CD4-positive, alpha-beta T cell treated with Interleukin-10 for 1 hour (primary cell): Measurements from ENCODE around the gene VSTM1.
"Not testable (repeated sequence)": the region's sequence is repeated elsewhere in the genome, so short reads cannot be mapped to it uniquely, and the experiment has no call there.

Experiments used
- DNase-seq: peaks from one replicate; pipeline ENCODE4 v3.0.0-alpha.2; 2020

Gene VSTM1, protein sequence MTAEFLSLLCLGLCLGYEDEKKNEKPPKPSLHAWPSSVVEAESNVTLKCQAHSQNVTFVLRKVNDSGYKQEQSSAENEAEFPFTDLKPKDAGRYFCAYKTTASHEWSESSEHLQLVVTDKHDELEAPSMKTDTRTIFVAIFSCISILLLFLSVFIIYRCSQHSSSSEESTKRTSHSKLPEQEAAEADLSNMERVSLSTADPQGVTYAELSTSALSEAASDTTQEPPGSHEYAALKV

DNA sequence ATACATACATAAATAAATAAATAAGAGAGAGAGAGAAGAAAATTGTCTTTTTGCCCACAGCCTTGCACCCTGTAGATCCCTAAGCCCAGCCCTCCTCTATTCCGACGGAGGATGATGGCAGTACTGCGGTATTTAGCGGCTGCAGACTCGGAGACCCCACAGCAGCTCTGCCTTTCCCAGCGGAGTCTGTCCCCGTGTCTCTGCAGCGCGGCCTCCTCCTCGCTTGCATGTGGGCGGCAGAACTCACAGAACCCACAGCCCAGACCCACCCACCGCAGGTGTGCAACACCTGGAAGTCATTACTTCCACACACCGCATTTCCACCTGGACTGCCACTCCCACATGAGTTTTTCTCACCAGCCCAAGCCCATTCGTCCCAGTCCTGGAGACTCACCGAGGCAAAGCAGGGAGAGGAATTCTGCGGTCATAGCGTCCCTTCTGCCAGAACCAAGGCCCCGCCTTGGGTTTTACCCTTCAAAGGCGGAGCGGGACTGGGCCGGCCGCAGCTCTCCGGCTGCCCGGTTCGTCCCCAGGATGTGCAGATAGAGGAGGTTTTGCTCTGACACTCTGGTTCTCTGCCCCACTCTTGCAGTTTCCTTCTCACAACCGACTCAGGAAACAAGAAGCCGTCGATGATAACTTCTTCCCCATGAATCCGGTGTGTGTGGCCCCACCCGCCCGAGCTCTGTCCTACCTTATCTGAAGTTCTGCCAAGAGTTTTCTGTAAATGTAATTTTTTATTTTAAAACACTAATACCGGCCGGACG is at the start of gene VSTM1:
TSS of gene VSTM1 (minus strand) at position 548 of the 767 bp plus-strand sequence. CDS start at position 428, 120 bp downstream.
- no peak for DNase-seq

DNA sequence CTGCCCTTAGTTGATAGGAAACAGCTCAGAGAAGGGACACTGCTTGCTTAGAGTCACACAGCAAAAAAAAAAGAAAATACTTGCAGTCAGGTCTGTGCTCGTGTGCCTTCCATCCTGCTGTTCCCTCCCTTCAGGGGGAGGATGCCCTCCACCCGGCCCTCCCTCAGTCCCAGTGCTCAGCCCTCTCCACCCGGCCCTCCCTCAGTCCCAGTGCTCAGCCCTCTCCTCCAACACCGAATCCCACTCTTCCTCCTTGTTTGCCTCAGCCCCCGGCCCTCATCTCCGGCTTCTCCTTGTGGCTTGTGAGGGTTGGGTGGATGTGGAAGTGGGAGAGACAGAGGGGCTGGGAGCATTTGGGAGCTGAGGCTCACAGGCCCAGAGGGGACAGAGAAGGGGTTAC is 46.0 kb upstream of the VSTM1 start:
- DNase-seq, result no peak

DNA sequence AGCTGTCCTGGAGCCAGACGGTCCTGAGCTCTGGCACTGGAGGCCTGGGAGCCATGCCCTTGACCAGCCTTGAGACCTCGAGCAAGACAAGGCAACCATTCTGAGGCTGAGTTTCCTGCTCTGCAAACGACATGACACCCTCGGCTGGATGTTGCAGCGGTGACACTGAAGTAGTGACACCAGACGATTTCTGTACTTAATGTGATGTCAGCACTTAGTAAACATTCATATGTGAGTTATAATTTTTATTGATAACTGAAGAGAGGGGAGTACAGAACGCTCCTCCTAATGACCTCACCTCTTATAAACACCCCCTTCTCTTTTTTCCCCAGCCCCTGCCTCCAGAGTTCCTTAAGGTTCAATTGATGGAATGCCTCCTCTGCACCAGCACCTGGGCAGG is 44.8 kb upstream of the VSTM1 start:
- no peak for DNase-seq

DNA sequence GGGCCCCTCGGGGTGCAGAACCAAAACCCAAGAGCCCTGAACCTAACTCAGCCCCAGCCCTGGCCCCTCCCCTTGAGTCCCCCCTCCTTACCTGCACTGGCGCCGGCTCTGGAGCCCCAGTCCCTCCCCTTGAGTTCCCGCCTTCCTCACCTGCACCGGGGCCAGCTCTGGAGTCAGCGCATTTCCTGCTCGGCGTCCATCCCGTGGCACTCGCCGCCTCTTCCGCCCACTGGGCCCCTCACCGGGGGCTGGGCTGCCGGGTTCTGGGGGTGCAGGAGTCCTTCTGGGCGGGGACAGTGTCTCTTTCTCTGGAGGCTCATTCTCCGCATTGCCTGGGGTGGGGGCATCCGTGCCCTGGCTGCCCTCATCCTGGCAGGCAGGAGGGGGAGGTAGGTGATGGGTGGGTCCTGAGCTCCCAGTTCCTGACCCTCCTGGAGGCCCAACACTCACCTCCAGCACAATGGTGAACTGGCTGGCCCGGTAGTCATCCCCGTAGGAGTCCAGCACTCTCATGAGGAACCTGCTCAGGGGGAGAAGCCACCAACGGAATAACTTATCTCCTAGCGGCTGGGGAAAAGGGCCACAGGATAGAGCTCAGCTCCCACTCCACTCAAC is 44.3 kb upstream of the VSTM1 start:
- no peak for DNase-seq

DNA sequence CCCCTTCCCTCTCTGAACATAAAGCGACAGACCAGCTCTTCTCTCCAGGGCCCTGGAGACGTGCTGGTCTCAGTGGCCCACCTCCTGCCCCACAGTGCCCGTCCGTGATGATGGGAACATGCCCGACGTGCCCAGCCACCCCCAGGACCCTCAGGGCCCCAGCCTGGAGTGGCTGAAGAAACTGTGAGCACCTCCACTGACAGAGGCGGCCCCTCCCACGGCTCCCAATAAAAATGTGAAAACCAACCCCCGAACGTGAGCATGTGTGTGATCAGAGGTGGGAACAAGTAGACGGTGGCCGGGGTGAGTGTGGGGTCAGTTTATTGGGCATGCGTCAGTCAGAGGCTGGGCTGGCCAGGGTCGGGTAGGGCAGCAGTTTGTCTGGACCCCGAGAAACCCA is 43.0 kb upstream of the VSTM1 start:
- DNase-seq, result no peak

DNA sequence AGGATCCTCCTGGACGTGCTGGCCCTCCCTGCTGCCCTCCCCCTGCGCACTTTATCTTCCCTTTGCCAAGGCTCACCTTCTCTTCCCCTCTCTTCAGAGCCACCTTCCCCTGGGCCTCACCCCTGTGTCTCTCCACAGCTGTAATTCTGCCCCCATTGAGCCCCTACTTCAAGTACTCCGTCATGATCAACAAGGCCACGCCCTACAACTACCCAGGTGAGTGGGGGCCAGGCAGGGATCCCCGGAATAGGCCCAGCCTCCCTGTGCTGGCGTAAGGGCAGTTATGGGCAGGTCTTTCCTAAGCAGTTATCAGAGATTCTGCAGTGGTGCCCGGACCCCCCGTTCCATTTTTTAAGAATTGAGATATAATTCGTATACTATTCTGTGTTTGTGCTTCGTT is 42.1 kb upstream of the VSTM1 start:
- no peak for DNase-seq

DNA sequence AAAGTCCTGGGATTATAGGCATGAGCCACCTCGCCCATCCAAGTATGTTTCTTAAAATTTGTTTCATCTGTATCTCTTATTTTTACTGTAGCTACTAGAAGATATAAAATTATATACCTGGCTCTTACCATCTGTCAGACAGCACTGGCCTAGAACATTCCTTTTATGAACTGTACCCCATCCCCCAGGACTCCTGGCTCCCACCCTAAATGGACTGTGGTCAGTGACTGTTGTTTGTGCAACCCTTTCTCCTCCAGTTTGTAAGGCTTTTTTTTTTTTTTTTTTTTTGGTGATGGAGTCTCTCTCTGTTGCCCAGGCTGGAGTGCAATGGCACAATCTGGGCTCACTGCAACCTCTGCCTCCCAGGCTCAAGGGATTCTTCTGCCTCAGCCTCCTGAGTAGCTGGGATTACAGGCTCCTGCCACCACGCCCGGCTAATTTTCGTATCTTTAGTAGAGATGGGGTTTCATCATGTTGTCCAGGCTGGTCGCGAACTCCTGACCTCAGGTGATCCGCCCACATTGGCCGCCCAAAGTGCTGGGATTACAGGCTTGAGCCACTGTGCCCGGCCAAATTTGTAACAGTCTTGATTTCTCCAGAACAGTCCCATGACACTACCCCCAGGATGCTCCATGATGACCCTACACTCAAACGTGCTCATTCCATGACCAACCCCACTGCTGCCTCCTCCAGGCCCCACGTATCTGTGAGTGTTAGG is 41.5 kb upstream of the VSTM1 start:
- no peak for DNase-seq

DNA sequence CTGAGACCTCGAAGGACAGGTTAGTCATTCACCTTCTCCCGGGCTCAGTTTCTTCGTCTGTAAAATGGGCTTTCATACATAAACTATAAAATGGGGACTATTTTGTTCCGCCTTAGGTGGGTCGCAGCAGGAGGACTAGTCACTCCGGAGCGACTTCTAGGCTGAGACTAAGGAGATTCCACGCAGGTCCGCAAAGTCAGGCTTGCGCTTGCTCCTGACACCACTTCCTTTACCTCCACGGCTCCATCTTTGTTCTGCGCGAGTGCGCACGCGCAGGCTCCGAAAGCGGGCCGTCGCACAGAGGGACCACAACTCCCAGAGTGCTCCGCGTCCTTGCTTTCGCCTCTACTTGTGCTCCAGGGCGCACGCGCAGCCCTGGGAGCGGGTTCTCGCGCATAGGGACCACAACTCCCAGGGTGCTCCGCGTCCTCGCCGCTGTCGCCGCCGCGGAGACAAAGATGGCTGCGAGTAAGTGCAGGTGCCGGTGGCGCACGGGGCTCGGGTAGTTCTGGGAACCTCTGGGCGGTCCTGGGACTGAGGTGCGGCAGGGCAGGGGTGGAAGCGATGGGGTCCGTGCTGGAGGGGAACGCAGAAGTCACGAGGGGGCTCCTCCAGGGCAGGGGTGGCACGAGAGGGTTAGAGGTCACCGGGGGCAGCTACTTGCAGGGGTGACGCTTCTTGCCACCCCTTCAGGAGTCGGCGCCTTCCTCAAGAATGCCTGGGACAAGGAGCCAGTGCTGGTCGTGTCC is 38.9 kb upstream of the VSTM1 start, which contains the start of gene NDUFA3:
TSS of gene NDUFA3 (plus strand) at position 435 of the 749 bp plus-strand sequence. CDS start at position 459, 24 bp downstream.
- peak; percentile 99 for DNase-seq

DNA sequence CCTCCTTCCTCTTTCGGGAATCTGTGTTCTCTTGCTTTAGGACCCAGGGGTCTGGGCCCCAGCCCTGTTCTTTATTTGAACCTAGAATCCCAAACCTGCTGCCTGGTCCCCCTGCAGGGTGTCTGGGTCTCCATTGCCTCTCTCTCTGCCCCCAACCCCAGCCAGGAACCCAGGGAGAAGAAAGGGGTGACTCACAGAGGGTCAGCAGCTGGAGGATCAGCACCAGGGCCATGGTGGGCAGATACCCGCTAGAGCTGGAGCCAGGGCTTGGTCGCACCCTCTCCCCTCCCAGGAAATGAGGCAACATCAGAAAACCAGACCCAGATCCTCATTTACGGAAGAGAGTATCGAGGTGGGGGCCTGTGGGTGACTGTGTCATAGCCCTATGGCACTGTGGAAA is 36.9 kb upstream of the VSTM1 start, which contains the start of gene OSCAR:
TSS of gene OSCAR (minus strand) at position 243 of the 400 bp plus-strand sequence. CDS start at position 232, 11 bp downstream.
- DNase-seq, result no peak

DNA sequence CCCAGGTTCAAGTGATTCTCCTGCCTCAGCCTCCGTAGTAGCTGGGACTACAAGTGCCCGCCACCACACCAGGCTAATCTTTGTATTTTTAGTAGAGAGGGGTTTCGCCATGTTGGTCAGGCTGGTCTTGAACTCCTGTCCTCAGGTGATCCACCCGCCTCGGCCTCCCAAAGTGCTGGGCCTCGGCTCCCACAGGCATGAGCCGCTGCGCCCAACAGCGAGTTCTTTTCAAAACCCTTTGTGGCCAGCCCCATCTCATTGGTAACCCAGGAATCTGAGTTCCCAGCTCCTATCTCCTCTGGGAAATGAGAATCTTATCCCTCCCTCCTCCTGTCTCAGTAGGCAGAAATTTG is 36.2 kb upstream of the VSTM1 start:
- DNase-seq, result not testable (repeated sequence)

DNA sequence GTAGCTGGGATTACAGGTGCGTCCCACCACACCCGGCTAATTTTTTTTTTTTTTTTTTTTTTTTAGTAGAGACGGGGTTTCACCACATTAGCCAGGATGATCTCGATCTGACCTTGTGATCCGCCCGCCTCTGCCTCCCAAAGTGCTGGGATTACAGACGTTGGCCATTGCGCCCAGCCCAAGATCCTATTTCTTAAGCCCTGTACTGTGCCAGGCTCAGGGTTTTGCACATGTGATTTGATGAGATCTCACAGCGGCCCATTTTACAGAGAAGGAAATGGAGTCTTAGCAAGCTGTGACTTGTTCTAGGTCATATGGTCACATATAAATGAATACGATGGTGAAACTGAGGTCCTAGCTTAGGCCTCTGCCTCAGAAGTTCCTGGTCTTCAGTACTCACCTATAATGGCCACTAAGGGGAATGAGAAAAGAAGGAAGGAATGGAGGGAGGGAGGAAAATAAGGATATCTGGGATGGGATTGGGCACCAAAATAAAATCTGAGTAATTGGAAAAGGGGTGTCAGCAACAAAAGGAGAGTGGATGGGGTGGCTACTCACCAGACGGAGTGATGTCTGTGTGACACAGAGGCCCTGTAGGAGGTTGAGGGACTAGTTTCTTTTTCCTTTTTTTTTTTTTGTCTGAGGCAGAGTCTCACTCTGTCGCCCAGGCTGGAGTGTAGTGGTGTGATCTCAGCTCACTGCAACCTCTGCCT is 35.6 kb upstream of the VSTM1 start:
- no peak for DNase-seq

DNA sequence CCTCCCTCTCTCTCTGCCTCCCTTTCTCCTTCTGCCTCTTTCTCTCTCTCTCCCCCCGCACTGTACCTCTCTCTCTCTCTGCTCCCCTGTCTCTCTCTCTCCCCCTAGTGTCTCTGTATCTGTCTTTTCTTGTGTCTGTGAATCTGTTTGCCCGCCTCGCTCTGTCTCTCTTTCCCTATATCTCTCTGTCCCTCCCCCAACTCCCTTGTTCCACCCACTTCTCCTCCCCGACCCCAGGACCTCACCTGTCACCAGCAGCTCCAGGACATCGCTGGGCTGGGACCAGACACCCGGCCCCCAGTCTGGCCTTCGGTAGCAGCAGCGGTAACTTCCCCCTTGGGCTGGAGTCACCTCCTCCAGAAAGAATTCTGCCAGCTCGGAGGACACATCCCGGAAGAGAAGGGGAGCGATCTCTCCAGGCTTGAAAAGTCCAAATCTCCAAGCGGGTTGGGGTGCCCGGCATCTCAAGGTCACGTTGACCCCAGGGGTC is 33.0 kb upstream of the VSTM1 start:
- DNase-seq, result peak; percentile 59

DNA sequence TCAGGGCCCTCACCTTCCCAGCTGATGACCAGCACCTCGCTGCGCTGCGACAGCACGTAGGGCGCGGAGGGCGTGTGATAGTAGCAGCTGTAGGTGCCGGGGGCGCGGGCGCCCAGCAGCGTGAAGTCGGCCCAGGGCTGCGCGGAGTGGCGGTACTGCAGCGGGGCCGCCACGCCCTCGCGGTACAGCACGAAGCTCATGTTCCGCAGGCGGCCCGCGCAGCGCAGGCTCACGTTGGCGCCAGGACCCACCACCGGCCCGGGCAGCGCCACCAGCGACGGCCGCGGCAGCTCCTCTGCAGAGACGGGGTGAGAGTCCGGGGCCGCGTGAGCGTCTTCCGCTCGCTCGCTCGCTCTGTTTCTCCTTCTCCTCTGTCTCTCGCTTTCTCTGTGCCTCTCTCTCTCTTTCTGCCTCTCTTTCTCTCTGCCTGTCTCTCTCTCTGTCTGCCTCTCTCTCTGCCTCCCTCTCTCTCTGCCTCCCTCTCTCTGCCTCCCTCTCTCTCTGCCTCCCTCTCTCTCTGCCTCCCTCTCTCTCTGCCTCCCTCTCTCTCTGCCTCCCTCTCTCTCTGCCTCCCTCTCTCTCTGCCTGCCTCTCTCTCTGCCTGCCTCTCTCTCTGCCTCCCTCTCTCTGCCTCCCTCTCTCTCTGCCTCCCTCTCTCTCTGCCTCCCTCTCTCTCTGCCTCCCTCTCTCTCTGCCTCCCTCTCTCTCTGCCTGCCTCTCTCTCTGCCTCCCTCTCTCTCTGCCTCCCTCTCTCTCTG is 32.3 kb upstream of the VSTM1 start:
- DNase-seq, result peak; percentile 59

DNA sequence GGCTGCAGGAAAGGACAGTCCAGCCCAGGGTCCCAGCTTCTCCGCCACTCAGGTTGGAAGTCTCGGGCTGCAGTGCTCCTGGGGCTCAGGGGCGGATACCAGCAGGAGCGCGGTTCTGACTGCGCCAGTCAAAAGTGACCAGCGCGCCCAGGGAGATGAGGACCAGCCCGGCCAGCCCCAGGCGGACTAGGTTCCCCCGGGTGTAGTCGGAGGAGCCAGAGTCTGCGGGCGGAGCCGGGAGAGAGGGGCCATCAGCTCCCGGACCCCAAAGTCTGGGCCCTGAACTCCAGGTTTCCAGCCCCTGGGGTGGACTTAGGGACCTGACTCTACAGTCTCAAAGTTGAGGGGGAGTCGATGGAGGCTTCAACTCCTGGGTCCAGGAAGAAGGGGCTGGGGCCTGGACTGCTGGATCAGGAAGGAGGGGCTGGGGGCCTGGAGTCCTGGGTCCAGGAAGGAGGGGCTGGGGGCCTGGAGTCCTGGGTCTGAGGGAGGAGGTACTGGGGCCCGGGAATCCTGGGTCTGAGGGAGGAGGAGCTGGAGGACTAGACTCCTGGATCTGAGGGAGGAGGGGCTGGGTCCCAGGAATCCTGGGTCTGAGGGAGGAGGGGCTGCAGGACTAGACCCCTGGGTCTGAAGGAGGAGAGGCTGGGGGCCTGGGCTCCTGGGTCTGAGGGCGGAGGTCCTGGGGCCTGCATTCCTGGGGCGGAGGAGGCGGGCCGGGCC is 31.6 kb upstream of the VSTM1 start:
- DNase-seq, result no peak

DNA sequence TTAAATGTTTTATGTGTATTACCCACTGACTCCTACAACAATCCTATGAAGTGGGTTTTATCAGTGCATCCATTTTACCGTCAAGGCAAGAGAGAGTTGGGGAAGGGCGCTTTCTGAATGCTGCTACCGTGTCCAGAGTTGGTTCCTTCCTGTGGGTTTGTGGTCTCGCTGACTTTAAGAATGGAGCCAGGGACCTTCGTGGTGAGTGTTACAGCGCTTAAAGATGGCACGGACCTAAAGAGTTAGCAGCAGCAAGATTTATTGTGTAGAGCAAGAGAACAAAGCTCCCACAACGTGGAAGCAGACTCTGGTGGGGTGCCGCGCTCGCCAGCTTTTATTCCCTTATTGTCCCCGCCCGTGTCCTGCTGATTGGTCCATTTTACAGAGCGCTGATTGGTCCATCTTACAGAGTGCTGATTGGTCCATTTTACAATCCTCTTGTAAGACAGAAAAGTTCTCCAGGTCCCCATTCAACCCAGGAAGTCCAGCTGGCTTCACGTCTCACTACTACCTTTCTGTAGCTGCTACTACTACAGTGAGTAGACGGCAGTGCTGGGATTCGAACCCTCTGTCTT is 30.8 kb upstream of the VSTM1 start:
- no peak for DNase-seq

DNA sequence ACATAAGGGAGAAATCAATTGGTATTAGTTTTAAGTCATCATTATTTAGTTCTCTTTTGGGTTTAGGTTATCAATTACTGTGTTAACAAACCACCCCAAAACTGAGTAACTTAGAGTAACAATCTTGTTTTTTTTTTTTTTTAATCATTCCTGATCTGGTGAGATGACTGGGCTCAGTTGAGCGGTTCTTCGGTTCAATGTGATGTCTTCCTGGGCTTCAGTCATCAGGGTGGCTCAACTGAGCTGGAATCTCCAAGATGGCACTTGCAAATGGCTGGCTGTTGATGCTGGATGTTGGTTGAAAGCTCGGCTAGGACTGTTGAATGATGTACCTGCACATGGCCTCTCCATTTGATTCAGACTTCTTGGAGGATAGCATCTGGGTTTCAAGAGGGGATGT is 20.7 kb upstream of the VSTM1 start:
- no peak for DNase-seq

DNA sequence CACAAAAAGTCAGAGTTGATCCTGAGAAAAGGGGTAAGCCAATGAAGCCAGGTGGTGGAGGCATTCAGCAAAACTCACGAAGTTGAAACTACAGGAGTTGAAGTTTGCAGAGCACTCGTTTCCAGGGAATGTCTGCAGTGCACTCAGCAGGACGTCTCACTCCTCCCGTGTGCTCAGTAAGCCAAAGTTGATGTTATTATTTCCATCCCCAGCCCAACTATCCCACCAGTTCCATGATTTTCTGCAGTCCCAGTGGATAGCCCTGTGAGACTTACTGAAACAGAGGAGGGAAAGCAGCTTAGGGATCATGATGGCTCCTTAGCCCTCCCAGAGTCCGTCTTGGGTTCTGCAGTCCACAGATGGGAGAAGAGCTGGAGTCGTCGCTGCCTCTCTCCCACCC is 17.3 kb upstream of the VSTM1 start, which contains the start of gene TARM1:
TSS of gene TARM1 (minus strand) at position 334 of the 400 bp plus-strand sequence. CDS start at position 309, 25 bp downstream.
- DNase-seq, result no peak

DNA sequence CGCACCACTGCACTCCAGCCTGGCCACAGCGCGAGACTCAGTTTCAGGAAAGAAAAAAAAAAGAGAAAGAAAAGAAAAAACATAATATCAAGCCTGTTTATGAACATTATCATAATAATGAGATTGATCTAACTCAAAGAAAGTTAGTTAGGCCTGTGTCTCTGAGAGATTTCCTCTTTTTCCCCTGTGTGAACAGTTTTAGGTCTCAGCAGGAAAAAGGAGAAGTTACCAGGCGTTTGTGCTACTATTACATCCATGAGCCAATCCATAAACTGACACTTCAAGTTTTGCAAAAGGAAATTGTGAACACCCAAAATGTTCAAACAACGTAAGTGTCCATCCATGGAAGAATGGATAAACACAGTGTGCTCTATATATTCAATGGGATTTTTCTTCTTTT is 13.6 kb upstream of the VSTM1 start:
- DNase-seq, result no peak

DNA sequence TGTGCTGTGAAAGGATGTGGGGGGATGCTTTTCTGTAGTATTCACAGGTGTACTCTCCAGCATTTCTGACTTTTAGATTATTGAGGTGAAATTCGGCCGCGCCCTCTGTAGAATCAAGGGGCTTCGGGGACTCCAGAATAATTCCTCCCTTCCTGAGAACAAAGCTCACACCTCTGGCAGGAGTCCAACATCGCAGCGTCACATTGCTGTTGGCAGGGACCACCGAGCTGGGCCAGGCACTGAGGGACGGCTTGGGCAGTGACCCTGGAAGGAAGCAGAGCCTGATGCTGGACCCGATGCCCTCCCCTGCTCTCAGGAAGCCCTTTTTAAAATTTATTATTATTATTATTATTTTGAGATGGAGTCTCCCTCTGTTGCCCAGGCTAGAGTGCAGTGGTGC is 11.2 kb upstream of the VSTM1 start:
- no peak for DNase-seq

DNA sequence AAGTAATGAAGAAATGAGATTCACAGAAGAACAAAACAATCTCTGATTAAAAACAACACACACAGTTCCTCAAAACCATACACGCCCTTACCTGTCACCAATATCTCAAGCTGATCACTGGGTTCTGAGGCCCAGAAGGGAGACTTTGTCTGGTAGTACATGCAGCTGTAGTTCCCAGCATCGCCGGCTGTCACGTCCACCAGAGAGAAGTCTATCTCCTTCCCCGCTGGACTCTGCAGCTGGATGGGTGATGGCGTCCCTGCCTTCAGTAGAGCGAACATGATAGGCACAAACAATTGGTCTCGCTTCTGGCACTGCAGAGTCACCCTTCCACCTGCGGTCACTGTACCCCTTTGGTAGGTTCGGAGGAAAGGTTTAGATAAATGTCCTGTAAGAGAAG is 10.1 kb upstream of the VSTM1 start:
- DNase-seq, result no peak
